H1 (cell line): ENCODE measurements around the gene P2RX7.

Experiments
- CBX8 ChIP-seq: fragments of 300-800, 300-1000 bp; sonication (generic); IDR thresholded peaks from 2 replicates; pipeline ENCODE4 v1.7.1; 2016; ENCODE audit warnings: low read depth, low read length, borderline replicate concordance
- CEBPB ChIP-seq: IDR thresholded peaks from 2 replicates; pipeline ENCODE4 v1.6.1; 2012; ENCODE audit warnings: low read depth, low read length
- CTCF ChIP-seq, 3 experiments: IDR thresholded peaks; 1 replicate in 2 of 3; 2 replicates in 1 of 3; pipeline versions ENCODE4 v1.5.1 to v1.6.1; 2011; ENCODE audit warnings: low read length in 3 of 3, mild to moderate bottlenecking in 3 of 3, inconsistent platforms in 2 of 3, low read depth in 1 of 3, moderate library complexity in 1 of 3; ENCODE audit not compliant: insufficient read depth in 1 of 3; ENCODE audit errors: control extremely low read depth in 1 of 3
- EZH2 ChIP-seq: fragments of 200-600 bp; sonication (generic); IDR thresholded peaks from 2 replicates; pipeline ENCODE4 v1.7.1; 2012; ENCODE audit warnings: low read depth, mild to moderate bottlenecking, moderate library complexity, low read length, inconsistent platforms; ENCODE audit not compliant: severe bottlenecking
- GABPA ChIP-seq: IDR thresholded peaks from 2 replicates; pipeline ENCODE4 v1.6.1; 2011; ENCODE audit warnings: mild to moderate bottlenecking, low read length, moderate library complexity, borderline replicate concordance; ENCODE audit not compliant: insufficient read depth
- JUN ChIP-seq: IDR thresholded peaks from 2 replicates; pipeline ENCODE4 v1.6.1; 2011; ENCODE audit warnings: low read depth, mild to moderate bottlenecking, improper control_type of control experiment, low read length
- POLR2A ChIP-seq, 2 experiments: IDR thresholded peaks; 1 replicate in 1 of 2; 2 replicates in 1 of 2; pipeline ENCODE4 v1.6.1; 2011; ENCODE audit warnings: low read depth in 2 of 2, low read length in 2 of 2, mild to moderate bottlenecking in 2 of 2; ENCODE audit errors: control extremely low read depth in 1 of 2
- POLR2AphosphoS5 ChIP-seq: IDR thresholded peaks from 2 replicates; pipeline ENCODE4 v1.6.1; 2011; ENCODE audit warnings: low read depth, low read length
- RAD21 ChIP-seq, 2 experiments: IDR thresholded peaks in 1 of 2; conservative IDR thresholded peaks in 1 of 2; 2 replicates each; pipeline ENCODE4 v1.6.1; 2011; ENCODE audit warnings: low read depth in 2 of 2, low read length in 2 of 2, improper control_type of control experiment in 1 of 2, inconsistent platforms in 1 of 2, mild to moderate bottlenecking in 1 of 2, moderate library complexity in 1 of 2
- SP2 ChIP-seq: IDR thresholded peaks from 2 replicates; pipeline ENCODE4 v1.6.1; 2012; ENCODE audit warnings: mild to moderate bottlenecking, low read length, inconsistent platforms
- TAF1 ChIP-seq: IDR thresholded peaks from 2 replicates; pipeline ENCODE4 v1.6.1; 2011; ENCODE audit warnings: mild to moderate bottlenecking, low read depth, low read length
- USF2 ChIP-seq: IDR thresholded peaks from 2 replicates; pipeline ENCODE4 v1.6.1; 2011; ENCODE audit warnings: low read length, improper control_type of control experiment
- TF ChIP-seq, protein P1 (sequence below): IDR thresholded peaks from 2 replicates; pipeline ENCODE4 v1.6.1; 2012; ENCODE audit warnings: inconsistent platforms

DNA sequence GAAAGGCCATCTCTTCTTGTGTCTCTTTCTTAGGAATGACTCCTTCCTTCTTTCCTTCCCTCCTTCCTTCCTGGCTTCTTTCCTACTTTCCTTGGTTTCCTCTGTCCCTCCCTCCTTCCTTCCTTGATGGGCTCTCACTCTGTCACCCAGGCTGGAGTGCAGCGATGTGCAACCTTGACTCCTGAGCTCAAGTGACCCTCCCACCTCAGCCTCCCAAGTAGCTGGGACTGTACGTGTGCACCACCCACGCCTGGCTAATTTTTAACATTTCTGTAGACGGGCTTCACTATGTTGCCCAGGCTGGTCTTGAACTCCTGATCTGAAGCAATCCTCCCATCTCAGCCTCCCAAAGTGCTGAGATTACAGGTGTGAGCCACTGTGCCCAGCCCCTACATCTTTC, 10.9 kb upstream of the P2RX7 start:
- TF ChIP-seq CTCF (IDR thresholded peaks at IDR 0.05; ENCODE audit: control extremely low read depth in 1 of 3, insufficient read depth in 1 of 3, low read depth in 1 of 3, low read length in 3 of 3) (no peak), POLR2A (IDR thresholded peaks at IDR 0.05; ENCODE audit: control extremely low read depth in 1 of 2, low read depth in 2 of 2, low read length in 2 of 2) (no peak), GABPA (no peak), CEBPB (no peak), TAF1 (no peak), POLR2AphosphoS5 (no peak), CBX8 (no peak), SP2 (no peak), JUN (no peak), EZH2 (no peak), RAD21 (IDR thresholded peaks at IDR 0.05 in 1 of 2, conservative IDR thresholded peaks at IDR 0.05 in 1 of 2; ENCODE audit: low read depth in 2 of 2, low read length in 2 of 2) (no peak), USF2 (no peak)
- TF ChIP-seq, protein P1, sequence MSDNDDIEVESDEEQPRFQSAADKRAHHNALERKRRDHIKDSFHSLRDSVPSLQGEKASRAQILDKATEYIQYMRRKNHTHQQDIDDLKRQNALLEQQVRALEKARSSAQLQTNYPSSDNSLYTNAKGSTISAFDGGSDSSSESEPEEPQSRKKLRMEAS: no peak
